Measurements from ENCODE around the gene MPEG1.

DNA sequence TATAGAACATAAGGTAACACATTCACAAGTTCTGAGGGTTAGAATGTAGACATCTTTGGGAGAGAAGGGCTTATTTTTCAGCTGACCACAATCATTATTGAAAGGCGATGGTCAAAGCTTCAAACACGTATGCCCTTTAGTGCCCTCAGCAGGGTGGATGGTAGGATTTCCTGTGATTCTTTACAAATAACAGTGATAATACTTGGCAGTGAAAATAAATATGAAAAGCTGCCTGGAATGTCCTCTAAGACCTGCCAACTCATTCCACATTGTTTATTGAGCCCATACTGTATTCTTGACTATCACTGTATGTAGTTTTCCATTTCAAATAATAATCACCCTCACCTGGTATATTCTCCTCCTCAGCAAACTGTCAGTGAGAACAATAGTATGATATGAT lies 13.7 kb upstream of the MPEG1 start:
- TF ChIP-seq CTCF (IDR thresholded peaks at IDR 0.05; ENCODE audit: borderline replicate concordance, extremely low read depth, low read length, poor library complexity, severe bottlenecking) (no peak), EZH2 (IDR thresholded peaks at IDR 0.05; ENCODE audit: borderline replicate concordance, low read depth, low read length, severe bottlenecking) (no peak)

All from DND-41 (cell line).